Hepatocyte (in vitro differentiated cells): ENCODE measurements around the gene LDLRAP1.

ENCODE experiments used
- EZH2 ChIP-seq: fragments of 200-600 bp; sonication (generic); IDR thresholded peaks from 2 replicates; pipeline ENCODE4 v1.6.1; 2016; ENCODE audit warnings: antibody characterized with exemption, mild to moderate bottlenecking, borderline replicate concordance
- EZH2phosphoT487 ChIP-seq: fragments of 200-600 bp; sonication (generic); IDR thresholded peaks from one replicate; pipeline ENCODE4 v1.6.1; 2018; ENCODE audit warnings: antibody characterized with exemption, mild to moderate bottlenecking, low read depth, moderate library complexity; ENCODE audit not compliant: unreplicated experiment, severe bottlenecking
- TF ChIP-seq, protein P1 (sequence below): fragments of 200-600 bp; sonication (generic); IDR thresholded peaks from 2 replicates; pipeline ENCODE4 v1.5.1; 2016; ENCODE audit warnings: antibody characterized with exemption, mild to moderate bottlenecking; ENCODE audit not compliant: poor library complexity

DNA sequence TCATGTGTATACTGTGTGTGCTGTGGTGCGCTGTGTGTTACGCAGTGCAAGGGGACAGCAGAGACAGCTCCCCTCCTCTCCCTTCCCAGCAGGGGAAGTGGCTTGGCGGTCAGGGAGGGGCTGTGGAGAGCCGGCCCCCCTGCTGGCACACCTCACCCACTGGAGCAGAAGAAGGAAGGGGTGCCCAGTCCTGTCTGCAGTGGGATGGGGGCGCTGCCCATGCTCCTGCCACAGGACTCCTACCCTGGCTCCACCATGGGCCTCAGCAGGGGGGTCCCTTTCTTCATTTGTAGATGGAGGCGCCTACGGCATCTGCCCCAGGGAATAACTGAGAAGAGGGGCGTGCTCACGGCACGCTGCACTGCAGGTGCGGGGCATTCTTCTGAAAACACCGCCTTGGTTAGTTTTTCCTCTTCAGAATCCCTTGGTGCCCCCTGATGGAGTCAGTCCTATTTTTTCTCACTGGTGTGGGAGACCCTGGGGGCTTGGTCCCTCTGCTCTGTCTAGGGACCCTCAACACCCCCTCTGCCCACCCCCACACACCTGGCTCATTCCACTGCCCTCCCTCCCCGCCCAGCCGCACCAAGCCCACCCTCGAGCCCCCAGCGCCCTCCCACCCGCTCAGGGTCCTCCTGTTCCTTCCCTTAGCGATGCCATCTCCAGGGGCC lies 13.8 kb upstream of the LDLRAP1 start:
- TF ChIP-seq, protein P1, sequence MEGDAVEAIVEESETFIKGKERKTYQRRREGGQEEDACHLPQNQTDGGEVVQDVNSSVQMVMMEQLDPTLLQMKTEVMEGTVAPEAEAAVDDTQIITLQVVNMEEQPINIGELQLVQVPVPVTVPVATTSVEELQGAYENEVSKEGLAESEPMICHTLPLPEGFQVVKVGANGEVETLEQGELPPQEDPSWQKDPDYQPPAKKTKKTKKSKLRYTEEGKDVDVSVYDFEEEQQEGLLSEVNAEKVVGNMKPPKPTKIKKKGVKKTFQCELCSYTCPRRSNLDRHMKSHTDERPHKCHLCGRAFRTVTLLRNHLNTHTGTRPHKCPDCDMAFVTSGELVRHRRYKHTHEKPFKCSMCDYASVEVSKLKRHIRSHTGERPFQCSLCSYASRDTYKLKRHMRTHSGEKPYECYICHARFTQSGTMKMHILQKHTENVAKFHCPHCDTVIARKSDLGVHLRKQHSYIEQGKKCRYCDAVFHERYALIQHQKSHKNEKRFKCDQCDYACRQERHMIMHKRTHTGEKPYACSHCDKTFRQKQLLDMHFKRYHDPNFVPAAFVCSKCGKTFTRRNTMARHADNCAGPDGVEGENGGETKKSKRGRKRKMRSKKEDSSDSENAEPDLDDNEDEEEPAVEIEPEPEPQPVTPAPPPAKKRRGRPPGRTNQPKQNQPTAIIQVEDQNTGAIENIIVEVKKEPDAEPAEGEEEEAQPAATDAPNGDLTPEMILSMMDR = no peak
- TF ChIP-seq EZH2 (no peak), EZH2phosphoT487 (no peak)
